Mucosa of rectum (tissue), 2 donors: ENCODE measurements around the gene PDIA5.

ENCODE experiments used
- H3K27ac ChIP-seq, 2 donors: one replicate each; pipeline ENCODE4 v1.7.0; 2013; ENCODE audit warnings: inconsistent platforms in 2 of 2, low read depth in 2 of 2, low read length in 2 of 2
- H3K27me3 ChIP-seq, 2 donors: one replicate each; pipeline ENCODE4 v1.7.0; 2013; ENCODE audit warnings: low read length in 2 of 2; ENCODE audit not compliant: control insufficient read depth in 2 of 2, insufficient read depth in 2 of 2
- H3K36me3 ChIP-seq, 2 donors: one replicate each; pipeline ENCODE4 v1.7.0; 2013; ENCODE audit warnings: low read length in 2 of 2; ENCODE audit not compliant: control insufficient read depth in 2 of 2, insufficient read depth in 2 of 2
- H3K4me1 ChIP-seq, 2 donors: one replicate each; pipeline ENCODE4 v1.7.0; 2013; ENCODE audit warnings: low read length in 2 of 2, mild to moderate bottlenecking in 1 of 2; ENCODE audit not compliant: control insufficient read depth in 2 of 2, insufficient read depth in 2 of 2
- H3K4me3 ChIP-seq, 2 donors: one replicate each; pipeline ENCODE4 v1.7.0; 2013; ENCODE audit warnings: low read length in 2 of 2
- H3K9ac ChIP-seq, 2 donors: one replicate each; pipeline ENCODE4 v1.7.0; 2013; ENCODE audit warnings: low read length in 2 of 2, low read depth in 1 of 2, mild to moderate bottlenecking in 1 of 2
- H3K9me3 ChIP-seq, 2 donors: one replicate each; pipeline ENCODE4 v1.7.0; 2013; ENCODE audit warnings: low read length in 2 of 2; ENCODE audit not compliant: control insufficient read depth in 2 of 2
- donor health status: healthy.
- donor health status: Normal muscosa, but diverticular disease.

PDIA5 gene

GRCh38 chr3:123038751-123039150 lies 28.1 kb upstream of the PDIA5 start:
- Histone ChIP-seq H3K27me3 (peaks cover 0 to 2% of the 10 kb centered on the region in 2 donors), H3K9me3 (no peaks in the 10 kb centered on the region), H3K4me1 (no peaks in the 10 kb centered on the region), H3K9ac (no peak overlapping the region), H3K4me3 (no peak overlapping the region), H3K27ac (no peak overlapping the region), H3K36me3 (no peaks in the 10 kb centered on the region)

GRCh38 chr3:123039178-123039577 lies 27.6 kb upstream of the PDIA5 start:
- H3K4me3 ChIP-seq, result no peak overlapping the region

GRCh38 chr3:123042413-123042812 lies 24.4 kb upstream of the PDIA5 start:
- no peak overlapping the region for H3K9ac ChIP-seq
- H3K9me3 ChIP-seq, result no peaks in the 10 kb centered on the region
- no peaks in the 10 kb centered on the region for H3K4me1 ChIP-seq
- no peak overlapping the region for H3K27ac ChIP-seq
- H3K4me3 ChIP-seq, result no peak overlapping the region
- H3K36me3 ChIP-seq, result no peaks in the 10 kb centered on the region
- no peaks in the 10 kb centered on the region for H3K27me3 ChIP-seq

More at GRCh38 chr3:123039178-123039577, 27.6 kb upstream of the PDIA5 start:
- H3K36me3 ChIP-seq, result no peaks in the 10 kb centered on the region
- no peak overlapping the region for H3K27ac ChIP-seq
- H3K9ac ChIP-seq, result no peak overlapping the region
- no peaks in the 10 kb centered on the region for H3K4me1 ChIP-seq
- H3K27me3 ChIP-seq, result peaks cover 0 to 2% of the 10 kb centered on the region in 2 donors
- no peaks in the 10 kb centered on the region for H3K9me3 ChIP-seq

GRCh38 chr3:123044981-123045763 lies 21.7 kb upstream of the PDIA5 start:
- H3K4me1 ChIP-seq, result no peaks in the 10 kb centered on the region
- no peak overlapping the region for H3K27ac ChIP-seq
- H3K9me3 ChIP-seq, result no peaks in the 10 kb centered on the region
- H3K9ac ChIP-seq, result no peak overlapping the region
- no peak overlapping the region for H3K4me3 ChIP-seq
- H3K27me3 ChIP-seq, result no peaks in the 10 kb centered on the region
- no peaks in the 10 kb centered on the region for H3K36me3 ChIP-seq

- no peak overlapping the region for H3K9ac ChIP-seq
- H3K27me3 ChIP-seq, result no peaks in the 10 kb centered on the region
- H3K36me3 ChIP-seq, result no peaks in the 10 kb centered on the region
- H3K9me3 ChIP-seq, result no peaks in the 10 kb centered on the region
- H3K27ac ChIP-seq, result no peak overlapping the region
- no peaks in the 10 kb centered on the region for H3K4me1 ChIP-seq
- no peak overlapping the region for H3K4me3 ChIP-seq
Measured at GRCh38 chr3:123046262-123047061, 20.4 kb upstream of the PDIA5 start.

GRCh38 chr3:123047062-123047319 lies 19.8 kb upstream of the PDIA5 start:
- Histone ChIP-seq H3K4me1 (no peaks in the 10 kb centered on the region), H3K27me3 (no peaks in the 10 kb centered on the region), H3K9me3 (no peaks in the 10 kb centered on the region), H3K4me3 (no peak overlapping the region), H3K9ac (no peak overlapping the region), H3K36me3 (no peaks in the 10 kb centered on the region), H3K27ac (no peak overlapping the region)

- H3K4me3 ChIP-seq, result no peak overlapping the region
- no peaks in the 10 kb centered on the region for H3K27me3 ChIP-seq
- H3K9me3 ChIP-seq, result no peaks in the 10 kb centered on the region
- no peaks in the 10 kb centered on the region for H3K36me3 ChIP-seq
- no peak overlapping the region for H3K9ac ChIP-seq
- H3K27ac ChIP-seq, result no peak overlapping the region
- H3K4me1 ChIP-seq, result no peaks in the 10 kb centered on the region
Measured at GRCh38 chr3:123048480-123049237, 18.2 kb upstream of the PDIA5 start.

GRCh38 chr3:123050666-123051065 lies 16.2 kb upstream of the PDIA5 start:
- H3K27ac ChIP-seq, result no peak overlapping the region
- no peaks in the 10 kb centered on the region for H3K27me3 ChIP-seq
- no peaks in the 10 kb centered on the region for H3K36me3 ChIP-seq

GRCh38 chr3:123053107-123053506 lies 13.7 kb upstream of the PDIA5 start:
- H3K27me3 ChIP-seq, result no peaks in the 10 kb centered on the region
- H3K27ac ChIP-seq, result no peak overlapping the region
- H3K4me1 ChIP-seq, result no peaks in the 10 kb centered on the region
- H3K9me3 ChIP-seq, result no peaks in the 10 kb centered on the region
- no peak overlapping the region for H3K9ac ChIP-seq
- H3K36me3 ChIP-seq, result no peaks in the 10 kb centered on the region
- no peak overlapping the region for H3K4me3 ChIP-seq

More at GRCh38 chr3:123050666-123051065, 16.2 kb upstream of the PDIA5 start:
- Histone ChIP-seq H3K4me1 (no peaks in the 10 kb centered on the region), H3K9ac (no peak overlapping the region), H3K9me3 (no peaks in the 10 kb centered on the region), H3K4me3 (no peak overlapping the region)
